GM19452 (cell line): Measurements from ENCODE around the gene PRAMEF14.
"Not testable (repeated sequence)": the region's sequence is repeated elsewhere in the genome, so short reads cannot be mapped to it uniquely, and the experiment has no call there.

ENCODE experiments used
- ATAC-seq: cut with Tn5 transposase; IDR thresholded peaks from one replicate; pipeline ENCODE4 v1.9.1; 2021; ENCODE audit not compliant: unreplicated experiment

Gene PRAMEF14

GRCh38 chr1:13347034-13347433 is at the start of gene PRAMEF14:
Gene PRAMEF14 (minus strand): TSS chr1:13347134. CDS start chr1:13345314, 1,820 bp downstream.
- ATAC-seq = not testable (repeated sequence)

- not testable (repeated sequence) for ATAC-seq
These were observed 48.4 kb upstream of the PRAMEF14 start for GRCh38 chr1:13395311-13395710.

GRCh38 chr1:13394761-13395160 is 47.8 kb upstream of the PRAMEF14 start:
- ATAC-seq = not testable (repeated sequence)

GRCh38 chr1:13393004-13393403 is 46.1 kb upstream of the PRAMEF14 start:
- ATAC-seq = not testable (repeated sequence)

- ATAC-seq = not testable (repeated sequence)
These were observed 42.4 kb upstream of the PRAMEF14 start, which contains the start of gene PRAMEF17 for GRCh38 chr1:13389332-13389731. Gene PRAMEF17 (plus strand): TSS chr1:13389632. CDS start chr1:13389658, 26 bp downstream.

- not testable (repeated sequence) for ATAC-seq
These were observed 33.4 kb upstream of the PRAMEF14 start for GRCh38 chr1:13380380-13380779.

GRCh38 chr1:13378983-13379382 is 32.0 kb upstream of the PRAMEF14 start:
- ATAC-seq = not testable (repeated sequence)

- not testable (repeated sequence) for ATAC-seq
These were observed 21.6 kb upstream of the PRAMEF14 start for GRCh38 chr1:13368544-13368943.

- ATAC-seq = not testable (repeated sequence)
These were observed 19.6 kb upstream of the PRAMEF14 start for GRCh38 chr1:13366536-13366935.

- not testable (repeated sequence) for ATAC-seq
These were observed 18.0 kb upstream of the PRAMEF14 start for GRCh38 chr1:13364928-13365327.

GRCh38 chr1:13362364-13362763 is 15.4 kb upstream of the PRAMEF14 start:
- ATAC-seq = not testable (repeated sequence)

GRCh38 chr1:13356774-13357173 is 9.8 kb upstream of the PRAMEF14 start:
- not testable (repeated sequence) for ATAC-seq

- ATAC-seq = not testable (repeated sequence)
These were observed 7.5 kb upstream of the PRAMEF14 start for GRCh38 chr1:13354475-13354874.

GRCh38 chr1:13353476-13353875 is 6.5 kb upstream of the PRAMEF14 start:
- ATAC-seq = not testable (repeated sequence)

- ATAC-seq = not testable (repeated sequence)
These were observed 4.4 kb downstream of the PRAMEF14 start for GRCh38 chr1:13342496-13342895.

- not testable (repeated sequence) for ATAC-seq
These were observed 31.7 kb downstream of the PRAMEF14 start, which contains the start of gene PRAMEF15 for GRCh38 chr1:13315281-13315680. Gene PRAMEF15 (plus strand): TSS chr1:13315581. CDS start chr1:13318408, 2,827 bp downstream.

GRCh38 chr1:13303239-13303638 is 43.7 kb downstream of the PRAMEF14 start, which contains the start of gene PRAMEF33:
Gene PRAMEF33 (plus strand): TSS chr1:13303539. CDS start chr1:13305955, 2,416 bp downstream.
- ATAC-seq = not testable (repeated sequence)

- not testable (repeated sequence) for ATAC-seq
These were observed 44.7 kb downstream of the PRAMEF14 start for GRCh38 chr1:13302197-13302596.

- ATAC-seq = not testable (repeated sequence)
These were observed 48.2 kb downstream of the PRAMEF14 start for GRCh38 chr1:13298699-13299098.

- ATAC-seq = not testable (repeated sequence)
These were observed 49.6 kb downstream of the PRAMEF14 start for GRCh38 chr1:13297216-13297931.
